Activated T-cell treated with anti-CD3 and anti-CD28 coated beads, Interleukin-2, amount 50 U/mL, for 48 hours (primary cell): Measurements from ENCODE around the gene SPRTN.
"Not testable (repeated sequence)": the region's sequence is repeated elsewhere in the genome, so short reads cannot be mapped to it uniquely, and the experiment has no call there.

Source experiments
- DNase-seq, 2 experiments: peaks; one replicate each; pipeline ENCODE4 v3.0.0-alpha.2; 2020

The SPRTN gene

GRCh38 chr1:231337043-231337471 is 1.0 kb upstream of the SPRTN start:
- no peak for DNase-seq

- DNase-seq, result peak; percentile 99 to 100
These were observed 422 bp upstream of the SPRTN start, which contains the start of gene EXOC8 for GRCh38 chr1:231337472-231338269. TSS of gene EXOC8 (minus strand) at chr1:231337852. CDS start at chr1:231337745, 107 bp downstream.

- no peak for DNase-seq
These were observed 2.4 kb downstream of the SPRTN start for GRCh38 chr1:231340328-231341013.

- no peak for DNase-seq
These were observed 9.9 kb downstream of the SPRTN start for GRCh38 chr1:231347961-231348360.

DNA sequence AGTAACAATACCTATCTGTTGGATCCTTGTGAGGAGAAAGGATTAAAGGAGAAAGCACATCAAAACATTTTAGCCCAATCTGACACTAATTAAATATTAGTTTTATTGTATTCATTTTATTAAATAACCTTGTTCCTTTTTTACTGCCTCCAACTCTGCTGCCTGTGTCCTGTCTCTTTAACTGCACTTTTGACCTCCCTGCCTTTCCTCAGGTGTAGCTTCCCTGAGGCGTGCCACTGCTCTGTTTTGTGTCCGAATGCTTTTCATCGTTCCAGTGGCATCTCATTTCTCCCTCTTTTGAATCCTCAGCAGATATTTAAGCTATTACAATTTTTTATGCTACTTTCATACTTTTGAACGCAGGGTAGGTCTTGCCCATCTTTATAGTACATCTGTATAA is 10.3 kb downstream of the SPRTN start:
- DNase-seq, result no peak

DNA sequence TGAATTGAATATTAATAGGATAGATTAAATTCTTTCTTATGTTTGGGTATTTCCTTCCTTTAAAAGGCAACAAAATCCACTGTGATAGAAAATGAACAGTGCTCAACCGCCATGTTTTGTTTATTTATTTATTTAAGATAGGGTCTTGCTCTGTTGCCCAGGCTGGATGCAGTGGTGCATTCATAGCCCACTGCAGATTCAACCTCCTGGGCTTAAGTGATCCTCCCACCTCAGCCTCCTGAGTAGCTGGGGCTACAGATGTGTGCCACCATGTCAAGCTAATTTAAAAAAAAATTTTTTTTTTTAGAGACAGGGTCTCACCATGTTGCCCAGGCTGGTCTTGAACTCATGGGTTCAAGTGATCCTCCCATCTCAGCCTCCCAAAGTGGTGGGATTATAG is 10.8 kb downstream of the SPRTN start:
- not testable (repeated sequence) for DNase-seq

DNA sequence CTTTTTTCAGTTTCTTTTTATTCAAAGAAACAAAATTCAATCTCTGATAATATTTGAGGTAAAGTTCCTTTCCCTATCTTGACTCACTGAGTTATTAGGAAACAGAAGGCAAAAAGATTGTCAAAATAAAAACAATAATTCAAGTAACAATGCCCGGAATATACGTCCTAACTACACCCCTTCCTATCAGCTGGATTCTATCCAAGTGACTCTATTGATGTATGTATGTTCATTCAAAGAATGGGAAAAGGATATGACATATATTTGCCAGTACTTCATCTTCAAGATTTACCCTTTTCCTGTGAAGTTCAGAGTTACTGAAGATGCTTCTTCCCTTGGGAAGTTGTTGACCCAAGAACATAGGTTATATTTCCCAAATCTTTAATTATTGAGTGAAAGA is 13.7 kb downstream of the SPRTN start:
- no peak for DNase-seq

GRCh38 chr1:231353086-231353485 is 15.0 kb downstream of the SPRTN start:
- no peak for DNase-seq

GRCh38 chr1:231354330-231355020 is 16.4 kb downstream of the SPRTN start:
- DNase-seq, result no peak

- DNase-seq, result no peak
These were observed 17.1 kb downstream of the SPRTN start for GRCh38 chr1:231355171-231355570.

DNA sequence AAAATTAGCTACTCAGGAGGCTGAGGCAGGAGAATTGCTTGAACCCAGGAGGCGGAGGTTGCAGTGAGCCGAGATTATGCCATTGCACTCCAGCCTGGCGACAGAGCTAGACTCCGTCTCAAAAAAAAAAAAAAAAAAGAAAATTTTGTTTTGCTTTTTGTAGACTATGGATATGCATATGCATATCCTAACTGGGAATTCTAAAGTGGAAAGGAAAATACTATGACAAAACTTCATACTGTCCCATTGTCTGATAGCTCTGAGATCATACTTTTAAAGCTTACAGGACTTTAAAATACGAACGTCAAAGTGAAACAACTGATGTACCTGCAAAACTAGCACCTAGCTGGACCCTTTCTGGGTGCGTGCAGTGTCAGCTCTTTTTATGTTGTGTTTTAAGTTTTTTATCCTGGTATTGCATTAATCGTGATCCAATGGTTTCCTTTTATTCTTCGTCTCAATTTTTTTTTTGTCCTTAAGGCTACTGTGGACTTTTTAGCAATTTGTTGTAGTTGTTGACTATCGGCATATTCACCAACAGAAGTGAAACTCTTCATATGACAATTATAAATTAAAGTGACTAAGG is 19.2 kb downstream of the SPRTN start:
- no peak for DNase-seq

DNA sequence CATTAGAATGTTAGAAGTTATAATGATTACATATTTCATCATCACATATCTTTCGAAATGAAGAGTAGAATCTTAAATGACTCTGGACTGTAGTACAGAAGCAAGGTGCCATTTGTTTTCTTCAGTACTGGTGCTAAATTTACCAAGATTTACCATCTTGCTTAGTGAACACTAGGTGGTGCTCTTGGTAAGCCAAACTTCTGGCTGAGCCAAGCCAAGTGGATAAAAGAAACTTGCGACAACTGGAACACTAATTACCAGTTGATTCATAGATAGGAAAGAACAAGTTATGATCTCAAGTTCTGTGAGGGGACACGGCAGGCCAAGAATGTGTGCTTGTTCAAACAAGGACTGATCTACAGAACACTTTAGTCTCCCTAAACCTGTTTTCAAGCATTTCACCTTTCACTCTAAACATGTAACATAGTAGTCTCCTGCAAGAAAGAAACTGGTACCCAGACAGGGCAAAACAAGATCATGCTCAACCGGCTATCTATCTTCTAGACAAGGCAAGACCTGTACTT is 19.8 kb downstream of the SPRTN start:
- DNase-seq, result peak in 1 of 2 experiments; percentile 36

- DNase-seq, result no peak
These were observed 21.0 kb downstream of the SPRTN start for GRCh38 chr1:231359113-231359512.

DNA sequence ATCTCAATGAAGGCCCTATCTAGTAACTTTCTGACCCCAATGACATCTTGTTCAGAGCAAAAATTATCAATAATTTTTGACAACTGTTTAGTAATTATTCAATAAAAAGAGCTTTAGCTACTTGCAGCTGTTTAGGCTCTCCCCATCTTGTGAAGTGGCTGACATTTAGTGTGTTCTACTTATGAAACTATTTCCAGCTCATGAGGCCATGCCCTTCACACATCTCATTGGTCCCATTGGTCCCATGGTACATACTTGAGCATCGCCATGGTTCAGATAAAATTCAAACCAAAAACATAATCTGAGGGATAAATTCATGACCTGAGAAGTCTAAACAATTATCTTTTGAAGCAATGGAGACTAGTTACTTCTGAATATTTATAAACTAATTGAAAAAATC is 24.2 kb downstream of the SPRTN start:
- DNase-seq, result no peak

GRCh38 chr1:231363624-231364023 is 25.5 kb downstream of the SPRTN start:
- no peak for DNase-seq

- DNase-seq, result no peak
These were observed 26.1 kb downstream of the SPRTN start for GRCh38 chr1:231364192-231364591.

DNA sequence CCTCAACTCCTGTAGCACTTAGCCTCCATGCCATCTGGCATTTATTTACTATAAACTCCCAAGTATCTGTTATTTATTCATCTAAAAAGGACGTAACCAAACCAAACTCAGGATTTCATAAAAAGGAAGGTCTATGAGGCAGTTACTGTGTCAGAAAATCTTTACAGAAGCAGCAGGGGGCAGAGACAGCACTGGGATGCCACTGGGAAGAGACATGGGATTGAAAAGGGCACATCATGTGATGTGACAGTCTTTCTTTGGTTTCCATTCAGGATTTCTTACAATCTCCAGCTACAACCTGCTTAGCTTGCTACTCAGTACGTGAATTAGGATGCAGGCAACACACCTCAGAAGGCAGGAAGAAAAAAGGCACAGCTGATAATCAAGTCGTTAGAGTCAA is 31.2 kb downstream of the SPRTN start:
- no peak for DNase-seq

- no peak for DNase-seq
These were observed 34.4 kb downstream of the SPRTN start for GRCh38 chr1:231372501-231372900.

DNA sequence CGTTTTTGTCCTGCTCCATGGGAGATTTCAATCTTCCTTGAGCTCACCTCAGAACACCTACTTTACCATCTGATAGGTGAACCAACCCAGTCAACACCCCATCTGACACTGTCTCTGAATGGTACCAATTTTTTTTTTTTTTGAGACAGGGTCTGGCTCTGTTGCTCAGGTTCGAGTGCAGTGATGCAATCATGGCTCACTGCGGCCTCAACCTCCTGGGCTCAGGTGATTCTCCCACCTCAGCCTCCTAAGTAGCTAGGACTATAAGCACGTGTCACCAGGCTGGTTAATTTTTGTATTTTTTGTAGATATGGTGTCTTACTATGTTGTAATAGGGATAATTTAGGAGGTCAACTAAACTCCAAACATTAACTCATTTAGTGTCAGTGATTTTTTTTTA is 36.3 kb downstream of the SPRTN start:
- DNase-seq, result no peak

DNA sequence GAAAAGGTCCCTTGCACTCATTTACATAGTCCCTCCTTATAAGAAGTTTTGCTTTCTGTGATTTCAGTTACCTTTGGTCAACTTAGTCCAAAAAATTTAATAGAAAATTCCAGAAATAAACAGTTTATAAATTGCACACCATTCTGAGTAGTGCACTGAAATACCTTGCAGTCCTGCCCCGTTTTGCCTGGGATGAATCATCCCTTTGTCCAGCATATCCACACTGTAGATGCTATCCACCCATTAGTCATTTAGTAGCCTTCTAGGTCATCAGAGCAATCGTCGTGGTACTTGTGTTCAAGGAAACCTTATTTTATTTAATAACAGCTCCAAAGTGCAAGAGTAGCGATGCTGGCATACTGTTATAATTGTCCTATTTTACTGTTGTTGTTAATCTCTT is 38.0 kb downstream of the SPRTN start:
- DNase-seq, result no peak

GRCh38 chr1:231376875-231377549 is 38.9 kb downstream of the SPRTN start:
- peak; percentile 32 to 49 for DNase-seq

GRCh38 chr1:231381729-231382128 is 43.6 kb downstream of the SPRTN start:
- DNase-seq, result no peak
